Measurements from ENCODE around the gene ST3GAL3. TPM values are rescaled to one million over a fixed set of nuclear protein-coding genes. Genes with fewer than 3 reads are reported as not detected.

The ST3GAL3 gene
- total RNA-seq, 2 donors from 2014 or later = 15.5 to 20.6 TPM

DNA sequence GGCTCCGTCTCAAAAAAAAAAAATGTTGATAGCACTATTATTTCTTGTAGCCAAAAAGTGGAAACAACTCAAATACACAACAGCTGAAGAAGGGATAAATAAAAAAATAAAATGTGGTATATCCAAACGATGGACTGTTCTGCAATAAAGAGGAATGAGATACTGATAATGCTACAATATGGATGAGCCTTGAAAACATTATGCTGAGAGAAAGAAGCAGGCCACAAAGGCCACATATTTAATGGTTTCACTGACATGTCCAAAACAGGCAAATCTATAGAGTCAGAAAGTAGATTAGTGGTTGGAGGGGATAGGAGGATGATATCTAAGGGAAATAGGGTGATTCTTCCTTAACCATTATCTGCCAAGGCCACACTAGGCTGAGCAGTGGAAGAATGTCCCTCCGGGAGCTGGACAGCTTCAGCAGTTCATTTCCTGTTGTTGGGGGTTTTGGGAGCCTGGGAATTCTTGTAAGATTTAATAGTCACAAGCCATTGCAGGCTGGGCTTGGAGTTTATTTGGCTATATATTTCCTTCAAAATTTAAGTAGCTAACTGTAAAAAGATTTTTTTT, 53.5 kb downstream of the ST3GAL3 start:
- no peaks in the 10 kb centered on the region for H3K9me3 ChIP-seq
- TF ChIP-seq, protein P1, sequence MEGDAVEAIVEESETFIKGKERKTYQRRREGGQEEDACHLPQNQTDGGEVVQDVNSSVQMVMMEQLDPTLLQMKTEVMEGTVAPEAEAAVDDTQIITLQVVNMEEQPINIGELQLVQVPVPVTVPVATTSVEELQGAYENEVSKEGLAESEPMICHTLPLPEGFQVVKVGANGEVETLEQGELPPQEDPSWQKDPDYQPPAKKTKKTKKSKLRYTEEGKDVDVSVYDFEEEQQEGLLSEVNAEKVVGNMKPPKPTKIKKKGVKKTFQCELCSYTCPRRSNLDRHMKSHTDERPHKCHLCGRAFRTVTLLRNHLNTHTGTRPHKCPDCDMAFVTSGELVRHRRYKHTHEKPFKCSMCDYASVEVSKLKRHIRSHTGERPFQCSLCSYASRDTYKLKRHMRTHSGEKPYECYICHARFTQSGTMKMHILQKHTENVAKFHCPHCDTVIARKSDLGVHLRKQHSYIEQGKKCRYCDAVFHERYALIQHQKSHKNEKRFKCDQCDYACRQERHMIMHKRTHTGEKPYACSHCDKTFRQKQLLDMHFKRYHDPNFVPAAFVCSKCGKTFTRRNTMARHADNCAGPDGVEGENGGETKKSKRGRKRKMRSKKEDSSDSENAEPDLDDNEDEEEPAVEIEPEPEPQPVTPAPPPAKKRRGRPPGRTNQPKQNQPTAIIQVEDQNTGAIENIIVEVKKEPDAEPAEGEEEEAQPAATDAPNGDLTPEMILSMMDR (IDR thresholded peaks at IDR 0.05) = no peak
- H3K4me3 ChIP-seq = no peak overlapping the region
- DNase-seq (ENCODE audit: low spot score) = no peak
- H3K27me3 ChIP-seq = no peaks in the 10 kb centered on the region
- H3K36me3 ChIP-seq = no peaks in the 10 kb centered on the region
- H3K27ac ChIP-seq = no peak overlapping the region
- peaks cover 0 to 9% of the 10 kb centered on the region in 2 donors for H3K4me1 ChIP-seq

DNA sequence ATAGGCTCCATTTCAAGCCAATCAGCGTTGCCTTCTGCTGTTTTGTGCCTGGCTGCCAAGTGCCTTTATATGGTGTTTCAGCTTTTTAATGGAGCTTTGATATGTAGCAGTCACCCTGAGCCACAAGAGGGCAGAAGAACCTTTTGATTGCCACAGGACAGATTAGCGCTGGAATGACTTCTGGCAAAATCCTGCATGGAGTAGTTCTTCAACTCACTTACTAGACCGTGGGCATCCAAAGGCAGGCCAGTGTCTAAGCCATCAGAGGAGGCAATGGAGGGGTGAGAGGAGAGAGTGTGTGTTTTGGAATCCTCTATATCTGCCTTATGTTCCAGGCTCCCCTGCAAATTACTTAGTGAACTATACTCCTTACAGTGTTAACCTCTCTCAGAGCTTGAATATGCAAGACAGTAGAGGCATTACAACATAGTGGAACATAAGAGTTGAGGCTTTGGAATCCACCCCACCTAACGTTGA, 56.2 kb downstream of the ST3GAL3 start:
- DNase-seq (ENCODE audit: low spot score) = peak; percentile 72
- Histone ChIP-seq H3K36me3 (no peaks in the 10 kb centered on the region), H3K9me3 (no peaks in the 10 kb centered on the region), H3K27me3 (no peaks in the 10 kb centered on the region), H3K27ac (no peak overlapping the region), H3K4me3 (no peak overlapping the region), H3K4me1 (peaks cover 0 to 9% of the 10 kb centered on the region in 2 donors)
- TF ChIP-seq, protein P1 (IDR thresholded peaks at IDR 0.05) = peak; percentile 66 to 90

DNA sequence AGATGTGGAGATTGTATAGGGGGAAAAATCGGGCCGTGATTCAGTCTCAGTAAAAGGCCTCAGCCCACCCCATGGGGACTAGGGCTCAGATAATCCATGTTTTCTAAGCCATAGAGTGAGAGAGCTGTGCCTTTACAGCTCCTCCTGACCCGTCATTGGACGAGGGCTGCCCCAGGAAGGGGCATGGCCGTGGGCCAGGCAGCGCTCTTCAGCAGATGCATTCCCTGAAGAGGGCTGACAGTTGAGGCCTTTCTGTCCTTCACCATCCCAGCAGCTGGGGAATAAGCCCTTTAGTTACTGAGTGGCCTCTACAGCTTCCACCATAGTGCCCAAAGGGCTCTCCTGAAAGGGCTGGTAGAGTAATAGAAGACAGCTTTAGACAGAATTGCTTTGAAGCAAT, 57.2 kb downstream of the ST3GAL3 start:
- Histone ChIP-seq H3K4me1 (peaks cover 0 to 9% of the 10 kb centered on the region in 2 donors), H3K36me3 (no peaks in the 10 kb centered on the region), H3K27me3 (no peaks in the 10 kb centered on the region), H3K27ac (no peak overlapping the region), H3K9me3 (no peaks in the 10 kb centered on the region), H3K4me3 (no peak overlapping the region)
- DNase-seq (ENCODE audit: low spot score) = no peak
- TF ChIP-seq, protein P1 (IDR thresholded peaks at IDR 0.05) = no peak

DNA sequence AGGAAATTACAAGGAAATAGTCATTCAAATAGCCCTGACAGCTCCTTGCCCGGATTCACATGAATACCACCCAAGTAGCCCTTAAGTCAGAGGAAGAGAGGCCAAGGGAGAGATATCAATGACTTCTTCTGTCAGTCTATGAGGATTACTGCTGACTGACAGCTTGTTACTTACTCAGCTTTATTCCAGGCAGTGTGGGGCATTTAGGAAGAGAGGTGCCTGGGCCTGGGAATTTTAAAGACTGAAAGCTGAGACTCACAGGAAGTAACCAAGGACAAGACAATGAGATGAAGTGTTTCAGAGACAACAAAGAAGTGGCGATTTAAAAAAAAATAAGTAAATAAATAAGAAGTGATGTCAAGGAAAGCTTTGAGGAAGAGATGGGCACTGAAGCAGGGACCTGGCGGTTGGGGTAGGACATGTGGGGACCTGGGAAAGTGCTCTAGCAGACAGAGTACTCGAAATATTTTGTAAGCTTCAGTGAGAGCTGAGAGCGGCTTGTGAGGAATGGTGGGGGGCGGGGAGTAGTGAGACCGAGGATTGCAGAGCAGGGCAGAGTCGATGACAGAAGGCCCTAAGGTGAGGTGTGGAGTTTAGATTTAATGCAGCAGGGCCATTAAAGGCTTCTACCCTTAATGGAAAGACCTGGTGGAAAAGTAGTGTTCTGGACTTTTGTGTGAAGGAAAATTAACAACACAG, 58.9 kb downstream of the ST3GAL3 start:
- Histone ChIP-seq H3K4me3 (no peak overlapping the region), H3K4me1 (peaks cover 0 to 9% of the 10 kb centered on the region in 2 donors), H3K36me3 (no peaks in the 10 kb centered on the region), H3K27me3 (no peaks in the 10 kb centered on the region), H3K9me3 (no peaks in the 10 kb centered on the region), H3K27ac (no peak overlapping the region)
- DNase-seq (ENCODE audit: low spot score) = no peak
- TF ChIP-seq, protein P1 (IDR thresholded peaks at IDR 0.05) = no peak

DNA sequence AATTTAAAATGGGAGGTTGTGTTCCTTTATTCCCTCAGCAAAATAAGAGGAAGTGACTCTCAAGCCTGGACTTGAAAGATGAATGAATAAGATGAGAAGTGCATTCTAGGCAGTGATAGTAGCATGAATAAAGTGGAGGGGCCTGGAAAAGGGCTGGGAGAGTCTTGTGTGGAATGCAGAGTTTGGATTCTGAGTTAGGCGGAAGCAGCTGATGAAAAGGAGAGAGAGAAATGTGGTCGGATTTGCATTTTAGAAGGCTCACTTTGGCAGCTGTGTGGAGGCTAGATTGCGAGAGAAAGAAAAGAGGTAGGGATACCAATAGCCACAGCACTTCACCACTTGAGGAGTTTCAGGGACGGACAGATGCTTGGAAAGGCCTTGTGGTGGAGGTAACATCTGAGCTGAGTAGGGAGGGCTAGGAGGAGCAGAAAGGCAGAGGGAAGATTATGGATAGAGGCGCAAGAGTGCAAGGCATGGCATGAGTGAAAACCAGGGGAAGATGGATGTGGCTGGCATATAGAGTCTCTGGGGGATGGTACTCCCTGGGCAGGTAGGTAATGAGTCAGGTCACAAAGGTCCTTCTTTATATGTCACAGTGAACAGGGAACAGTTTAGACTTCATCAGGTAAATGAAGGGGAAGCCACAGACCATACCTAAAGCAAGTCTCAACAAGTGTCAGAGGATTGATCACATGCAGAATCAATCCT, 59.6 kb downstream of the ST3GAL3 start:
- Histone ChIP-seq H3K27me3 (no peaks in the 10 kb centered on the region), H3K27ac (no peak overlapping the region), H3K4me3 (no peak overlapping the region), H3K4me1 (peaks cover 0 to 9% of the 10 kb centered on the region in 2 donors), H3K9me3 (no peaks in the 10 kb centered on the region), H3K36me3 (no peaks in the 10 kb centered on the region)
- no peak for DNase-seq (ENCODE audit: low spot score)
- TF ChIP-seq, protein P1 (IDR thresholded peaks at IDR 0.05) = no peak

Measured in right atrium auricular region (tissue), 2 donors.